SW480 (cell line): ENCODE data around the gene ZNF620.
"Not testable (repeated sequence)": the region's sequence is repeated elsewhere in the genome, so short reads cannot be mapped to it uniquely, and the experiment has no call there.

ENCODE experiments used
- DNase-seq: peaks from one replicate; pipeline ENCODE4 v3.0.0-alpha.2; 2016; ENCODE audit warnings: low spot score

The ZNF620 gene

DNA sequence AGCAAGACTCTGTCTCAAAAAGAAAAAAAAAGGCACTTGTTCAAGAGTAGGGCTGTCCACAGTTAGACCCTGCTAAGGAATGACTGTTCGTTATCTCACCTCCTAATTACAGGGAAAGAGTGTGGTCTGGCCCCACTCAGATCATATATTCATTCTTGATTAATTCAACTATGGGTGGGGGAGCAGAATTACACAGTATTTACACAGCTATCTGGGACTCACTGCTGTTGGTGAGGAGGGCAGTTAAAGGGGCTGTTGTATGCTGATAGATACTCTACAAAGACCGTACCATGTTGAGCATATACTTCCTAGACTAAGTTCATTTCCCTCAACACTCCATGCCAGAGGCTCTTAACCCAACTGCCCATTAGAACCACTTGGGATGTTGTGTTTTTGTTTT lies 3.8 kb upstream of the ZNF620 start:
- no peak for DNase-seq

DNA sequence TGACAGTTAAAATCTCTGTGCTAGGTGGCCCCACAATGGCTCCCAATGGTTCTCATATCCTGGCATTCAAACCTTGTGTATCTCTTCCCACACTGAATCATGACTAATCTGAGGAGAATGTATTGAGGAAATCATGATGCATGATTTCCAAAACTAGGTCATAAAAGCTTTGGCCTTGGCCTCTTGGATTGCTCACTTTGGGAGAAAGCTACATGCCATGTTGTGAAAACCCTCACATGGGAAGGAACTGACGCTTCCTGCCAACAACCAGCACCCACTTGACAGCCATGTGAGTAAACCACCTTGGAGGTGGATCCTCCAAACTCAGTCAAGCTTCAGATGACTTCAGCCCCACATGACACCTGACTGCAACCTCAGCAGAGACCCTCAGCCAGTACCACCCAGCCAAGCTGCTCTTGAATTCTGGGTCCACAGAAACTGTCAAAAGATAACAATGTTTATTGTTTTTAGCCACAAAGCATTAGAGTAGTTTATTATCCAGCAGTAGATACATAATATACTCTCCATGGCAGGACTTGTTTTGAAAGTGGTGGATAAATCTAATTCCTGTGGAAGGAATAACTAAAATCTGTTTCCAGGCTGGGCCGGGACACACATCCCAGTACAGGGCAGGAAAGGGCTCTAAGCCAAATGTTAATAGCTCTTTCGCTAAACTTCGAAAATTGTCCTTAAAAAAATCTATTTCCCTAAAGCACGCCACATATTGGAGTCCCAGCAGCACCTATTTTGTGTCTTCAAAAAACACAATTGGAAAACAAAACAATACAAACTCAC lies 1.0 kb upstream of the ZNF620 start:
- peak; percentile 88 for DNase-seq

DNA sequence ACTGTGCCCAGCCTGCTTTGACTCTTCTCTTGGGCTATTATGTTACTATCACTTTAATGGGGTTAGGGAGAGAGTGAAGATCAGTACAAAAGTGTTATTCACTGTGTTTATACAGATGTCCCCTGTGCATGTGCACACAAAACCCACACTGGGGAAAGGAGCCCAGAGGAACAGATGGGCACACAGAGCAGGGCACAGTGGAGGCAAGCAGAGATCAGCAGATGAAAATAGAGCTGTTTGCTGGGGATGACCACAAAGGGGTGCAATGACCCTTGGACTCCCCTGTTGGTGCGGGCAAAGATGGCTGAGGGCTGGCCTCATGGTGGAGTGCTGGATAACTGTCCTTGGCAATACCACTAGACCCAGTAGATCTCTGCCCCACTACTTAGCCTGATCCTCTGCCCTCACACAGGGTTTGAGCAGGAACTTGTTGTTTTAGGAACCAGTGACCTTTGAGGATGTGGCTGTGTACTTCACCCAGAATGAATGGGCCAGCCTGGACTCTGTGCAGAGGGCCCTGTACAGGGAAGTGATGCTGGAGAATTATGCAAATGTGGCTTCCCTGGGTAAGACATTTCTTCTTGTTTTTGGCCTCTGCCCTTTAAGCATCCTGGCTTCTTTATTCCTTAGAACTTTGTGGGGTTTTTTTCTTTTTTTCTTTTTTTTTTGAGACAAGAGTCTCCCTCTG lies 5.3 kb downstream of the ZNF620 start:
- no peak for DNase-seq

DNA sequence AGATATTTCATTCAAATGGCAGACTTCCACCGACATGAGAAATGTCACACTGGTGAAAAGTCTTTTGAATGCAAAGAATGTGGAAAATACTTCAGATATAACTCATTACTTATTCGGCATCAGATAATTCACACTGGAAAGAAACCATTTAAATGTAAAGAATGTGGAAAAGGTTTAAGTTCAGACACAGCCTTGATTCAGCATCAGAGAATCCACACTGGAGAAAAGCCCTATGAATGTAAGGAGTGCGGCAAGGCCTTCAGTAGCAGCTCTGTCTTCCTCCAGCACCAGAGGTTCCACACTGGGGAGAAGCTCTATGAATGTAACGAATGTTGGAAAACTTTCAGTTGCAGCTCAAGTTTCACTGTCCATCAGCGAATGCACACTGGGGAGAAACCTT lies 10.4 kb downstream of the ZNF620 start:
- DNase-seq = no peak

DNA sequence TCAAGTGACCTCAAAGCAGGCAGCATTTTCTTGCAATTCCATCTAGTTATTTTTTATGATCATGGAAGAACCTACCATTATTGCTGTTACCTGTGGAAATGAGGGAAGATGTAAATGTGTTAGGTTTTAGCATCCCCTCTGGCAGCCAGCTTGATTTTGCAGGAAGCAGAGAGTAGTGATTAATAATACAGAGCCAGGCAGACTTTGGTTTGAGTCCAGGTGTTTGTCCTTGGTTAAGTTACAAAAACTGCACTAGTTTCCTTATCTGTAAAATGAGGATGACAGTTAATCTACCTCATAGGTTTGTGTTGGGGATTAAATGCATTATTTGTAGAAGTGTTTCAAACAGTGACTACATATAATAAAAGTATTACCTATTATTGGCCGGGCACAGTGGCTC lies 12.2 kb downstream of the ZNF620 start:
- no peak for DNase-seq

DNA sequence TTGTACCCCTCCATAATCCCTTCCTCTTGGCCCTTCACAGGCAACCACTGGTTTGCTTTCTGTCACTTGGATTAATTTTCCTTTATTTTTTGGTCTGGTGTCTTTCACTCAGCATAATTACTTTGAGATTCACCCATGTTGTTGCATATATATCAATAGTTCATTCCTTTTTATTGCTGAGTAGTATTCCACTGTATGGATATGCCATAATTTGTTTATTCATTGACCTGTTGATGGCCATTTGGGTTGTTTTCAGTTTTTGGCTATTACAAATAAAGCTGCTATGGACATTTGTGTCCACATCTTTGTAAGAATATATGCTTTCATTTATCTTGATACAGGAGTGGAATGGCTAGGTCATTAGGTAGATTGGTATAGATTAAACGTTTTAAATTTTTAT lies 13.0 kb downstream of the ZNF620 start:
- no peak for DNase-seq

DNA sequence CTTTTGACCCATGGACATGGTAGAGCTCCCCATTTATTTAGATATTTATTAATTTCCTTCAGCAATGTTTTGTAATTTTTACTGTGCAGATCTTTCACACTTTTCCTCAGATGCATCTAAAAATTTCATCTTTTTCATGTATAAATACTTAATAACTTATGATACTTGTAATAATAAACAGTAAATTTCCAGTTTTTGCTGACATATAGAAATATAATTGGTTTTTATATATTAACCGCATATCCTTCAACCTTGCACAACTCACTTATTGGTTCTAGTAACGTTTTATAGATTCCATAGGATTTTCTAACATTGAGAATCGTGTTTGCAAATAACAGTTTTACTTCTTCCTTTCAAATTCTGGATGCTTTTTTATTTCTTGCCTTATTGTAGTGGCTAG lies 15.4 kb downstream of the ZNF620 start:
- DNase-seq = no peak

DNA sequence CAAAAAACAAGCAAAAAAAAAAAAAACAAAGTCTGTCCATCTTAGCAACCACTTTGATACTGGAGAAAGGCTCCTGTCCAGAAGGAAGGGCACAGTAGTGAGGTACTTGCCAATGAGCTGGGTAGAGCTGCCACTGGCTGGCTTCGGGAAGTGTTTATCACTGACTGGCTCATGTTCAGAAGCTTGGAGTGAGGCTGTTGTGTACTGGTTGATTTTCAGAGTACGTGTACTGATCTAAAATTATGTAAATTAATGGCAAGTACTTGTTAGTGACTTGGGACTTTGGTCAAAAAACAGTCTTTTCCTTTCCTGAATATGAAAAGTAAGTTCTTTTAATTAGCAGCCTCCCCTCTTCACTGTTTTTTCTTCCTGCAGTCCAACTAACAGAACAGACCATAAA lies 17.9 kb downstream of the ZNF620 start:
- DNase-seq = no peak

DNA sequence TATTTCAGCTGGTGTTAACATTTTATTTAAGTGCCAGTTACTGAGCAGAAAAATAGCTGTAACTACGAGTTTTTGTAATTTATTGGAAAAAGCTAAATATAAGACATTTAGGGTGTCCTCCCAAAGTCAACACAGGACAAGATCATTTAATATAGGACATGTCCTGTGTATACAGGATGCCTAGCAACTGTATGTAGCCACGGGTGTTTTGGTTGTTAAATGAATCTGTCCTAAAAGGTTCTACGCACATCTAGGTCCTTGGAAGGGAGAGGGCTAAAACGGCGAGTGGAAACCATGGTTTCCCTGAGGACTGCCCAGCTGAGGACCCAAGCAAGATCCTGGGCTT lies 18.4 kb downstream of the ZNF620 start:
- no peak for DNase-seq

DNA sequence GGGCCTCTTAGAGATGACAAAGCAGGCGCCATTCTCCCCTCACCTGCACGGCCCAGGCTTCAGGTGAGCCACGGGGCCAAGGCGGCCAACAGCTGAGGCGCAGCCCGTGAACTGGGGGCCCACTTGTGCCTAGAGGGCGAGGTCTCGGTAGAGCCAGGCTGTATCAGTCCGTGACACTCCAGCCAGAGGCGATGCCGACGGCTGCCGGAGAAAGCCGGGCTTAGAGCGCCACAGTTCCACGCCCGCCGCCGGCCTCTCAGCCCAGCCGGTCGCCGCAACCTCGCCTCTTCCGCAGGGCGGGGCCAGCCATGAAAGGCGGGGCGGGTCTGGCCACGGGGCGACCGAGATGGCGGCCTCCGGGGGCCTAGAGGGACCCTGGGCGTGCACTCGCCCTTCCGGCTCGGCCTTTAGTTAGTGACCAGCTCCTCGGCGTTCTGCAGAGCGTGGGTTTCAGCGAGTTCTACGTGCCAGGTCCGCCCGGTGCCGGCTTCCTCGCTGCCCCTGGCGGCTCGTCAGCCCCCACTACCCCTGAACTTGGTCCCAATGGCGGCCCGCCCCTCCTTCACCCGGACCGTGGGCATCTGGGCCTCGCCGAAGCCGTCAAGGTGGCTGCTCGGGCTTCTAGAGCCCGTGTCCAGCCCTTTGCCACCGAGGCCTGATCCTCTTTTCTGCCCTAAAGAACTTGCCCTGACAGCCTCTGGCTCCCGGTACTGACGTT lies 18.9 kb downstream of the ZNF620 start, which contains the start of gene ZNF621:
Gene ZNF621, plus strand, starts transcription at position 393 of the 718 bp plus-strand sequence. CDS start 881 bp downstream, outside the sequence.
- peak; percentile 87 for DNase-seq

DNA sequence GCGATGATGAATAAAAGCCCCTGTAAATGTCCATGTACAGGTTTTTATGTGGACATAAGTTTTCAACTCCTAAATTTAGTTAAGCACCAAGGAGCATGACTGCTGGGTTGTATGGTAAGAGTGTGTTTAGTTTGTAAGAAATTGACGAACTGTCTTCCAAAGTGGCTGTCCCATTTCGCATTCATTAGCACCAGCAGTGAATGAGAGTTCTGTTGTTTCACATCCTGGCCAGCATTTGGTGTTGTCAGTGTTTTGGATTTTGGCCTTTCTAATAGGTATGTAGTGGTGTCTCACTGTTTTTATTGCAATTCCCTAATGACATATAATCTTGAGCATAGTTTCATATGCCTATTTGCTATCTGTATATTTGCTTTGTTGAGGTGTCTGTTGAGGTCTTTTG lies 22.6 kb downstream of the ZNF620 start:
- DNase-seq = no peak

DNA sequence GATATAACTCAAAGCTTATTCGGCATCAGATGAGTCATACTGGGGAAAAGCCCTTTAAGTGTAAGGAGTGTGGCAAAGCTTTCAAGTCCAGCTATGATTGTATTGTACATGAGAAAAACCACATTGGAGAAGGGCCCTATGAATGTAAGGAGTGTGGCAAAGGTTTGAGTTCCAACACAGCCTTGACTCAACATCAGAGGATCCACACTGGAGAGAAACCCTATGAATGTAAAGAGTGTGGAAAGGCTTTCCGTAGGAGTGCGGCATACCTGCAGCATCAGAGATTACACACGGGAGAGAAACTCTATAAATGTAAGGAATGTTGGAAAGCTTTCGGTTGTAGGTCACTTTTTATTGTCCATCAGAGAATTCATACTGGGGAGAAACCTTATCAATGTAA lies 26.4 kb downstream of the ZNF620 start:
- no peak for DNase-seq

DNA sequence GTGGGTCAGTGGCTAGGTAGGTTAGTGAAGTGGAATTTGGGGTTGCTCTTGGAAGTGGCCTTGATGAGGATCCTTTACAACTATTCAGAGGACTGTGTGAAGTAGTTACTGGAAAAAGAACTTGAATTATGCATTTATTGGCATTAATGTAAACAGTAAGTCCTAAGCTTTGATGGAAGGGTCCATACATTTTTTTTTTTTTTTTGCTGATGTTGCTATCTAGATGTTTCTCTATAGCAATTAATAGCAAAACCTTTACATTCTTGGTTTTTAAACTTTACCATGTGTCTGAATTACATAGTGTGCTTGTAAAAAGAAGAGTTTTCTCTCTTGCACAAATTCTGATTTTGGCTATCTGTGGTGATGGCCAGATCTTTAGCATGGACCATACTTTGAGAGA lies 28.4 kb downstream of the ZNF620 start:
- no peak for DNase-seq

DNA sequence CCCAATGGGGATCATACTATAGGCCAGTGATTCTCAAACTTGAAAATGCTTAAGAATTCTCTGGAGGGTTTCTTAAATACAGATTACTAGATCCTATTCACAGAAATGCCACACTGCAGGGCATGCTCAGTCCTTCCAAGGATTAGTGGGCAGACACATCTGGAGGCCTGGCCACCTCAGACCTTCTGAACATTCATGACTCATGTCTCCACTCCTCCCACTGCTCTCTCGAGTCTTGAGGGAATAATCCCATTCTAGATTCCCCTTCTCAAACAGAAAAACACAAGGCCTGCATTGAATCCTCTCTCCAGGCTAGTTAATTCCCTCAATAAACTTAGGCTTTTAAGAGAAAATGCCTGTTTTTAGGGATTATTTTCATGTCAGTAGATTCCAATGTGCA lies 41.0 kb downstream of the ZNF620 start:
- DNase-seq = no peak

DNA sequence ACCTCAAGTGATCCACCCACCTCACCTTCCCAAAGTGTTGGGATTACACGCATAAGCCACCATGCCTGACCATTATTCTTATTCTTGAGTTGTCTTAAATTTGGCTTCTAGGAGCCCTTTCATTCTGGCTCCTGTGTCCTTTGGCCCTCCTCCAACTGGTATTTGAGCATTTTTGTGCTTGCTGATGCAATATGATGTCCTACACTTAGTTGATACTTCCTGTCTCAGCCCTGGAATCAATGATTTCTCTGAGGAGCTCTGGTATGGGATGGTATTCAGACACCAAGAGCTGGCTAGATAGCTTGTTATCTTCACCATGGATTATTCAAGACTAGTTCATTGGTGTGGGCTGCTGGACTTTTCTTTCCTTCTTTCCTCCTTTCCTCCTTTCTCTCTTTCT lies 44.3 kb downstream of the ZNF620 start:
- no peak for DNase-seq

DNA sequence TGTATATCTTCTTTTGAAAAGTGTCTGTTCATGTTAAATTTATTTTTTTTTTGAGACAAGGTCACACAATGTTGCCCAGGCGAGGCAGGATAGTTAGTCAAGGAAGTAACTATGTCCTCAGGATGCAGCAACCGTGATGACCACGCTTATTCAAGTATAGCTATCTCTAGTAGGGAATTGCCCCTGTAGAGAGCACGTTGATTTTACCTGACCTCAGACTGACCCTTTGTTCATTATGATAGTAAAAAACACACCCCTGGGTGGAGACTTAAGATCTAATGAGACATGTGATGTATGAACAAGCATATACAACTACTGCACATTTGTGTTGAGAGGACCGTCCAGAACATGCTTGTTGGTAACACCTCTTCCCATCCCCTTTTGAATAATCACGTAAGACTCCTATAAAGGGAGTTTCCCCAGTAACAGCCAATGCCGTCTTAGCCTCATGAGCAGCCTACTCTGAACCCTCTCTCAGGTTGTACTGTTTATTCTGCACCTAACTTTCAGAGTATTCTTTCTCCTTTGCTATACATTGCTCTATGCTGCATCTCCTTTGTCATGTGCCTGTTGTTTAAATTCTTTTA lies 51.8 kb downstream of the ZNF620 start:
- DNase-seq = no peak

DNA sequence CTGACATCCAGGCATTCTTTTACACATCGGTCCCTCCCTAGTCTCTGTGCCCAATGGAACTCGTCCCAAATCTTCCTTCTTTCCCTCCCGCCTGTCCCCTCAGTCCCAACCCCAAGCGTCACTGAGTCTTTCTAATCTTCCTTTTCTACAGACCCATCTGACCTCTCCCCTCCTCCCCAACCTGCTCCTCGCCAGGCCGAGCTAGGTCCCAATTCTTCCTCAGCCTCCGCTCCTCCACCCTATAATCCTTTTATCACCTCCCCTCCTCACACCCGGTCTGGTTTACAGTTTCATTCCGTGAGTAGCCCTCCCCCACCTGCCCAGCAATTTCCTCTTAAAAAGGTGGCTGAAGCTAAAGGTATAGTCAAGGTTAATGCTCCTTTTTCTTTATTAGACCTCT lies 56.6 kb downstream of the ZNF620 start:
- not testable (repeated sequence) for DNase-seq

DNA sequence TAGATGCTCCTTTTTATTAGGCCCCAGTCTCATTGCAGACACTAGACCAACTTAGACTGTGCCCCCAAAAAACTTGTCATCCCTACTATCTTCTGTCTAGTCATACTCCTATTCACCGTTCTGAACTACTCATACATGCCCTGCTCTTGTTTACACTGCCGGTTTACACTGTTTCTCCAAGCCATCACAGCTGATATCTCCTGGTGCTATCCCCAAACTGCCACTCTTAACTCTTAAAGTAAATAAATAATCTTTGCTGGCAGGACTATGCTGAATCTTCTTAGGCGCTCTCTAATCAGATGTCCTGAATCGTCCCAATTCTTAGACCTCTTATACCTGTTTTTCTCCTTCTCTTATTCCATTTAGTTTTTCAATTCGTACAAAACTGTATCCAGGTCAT lies 59.8 kb downstream of the ZNF620 start:
- not testable (repeated sequence) for DNase-seq

DNA sequence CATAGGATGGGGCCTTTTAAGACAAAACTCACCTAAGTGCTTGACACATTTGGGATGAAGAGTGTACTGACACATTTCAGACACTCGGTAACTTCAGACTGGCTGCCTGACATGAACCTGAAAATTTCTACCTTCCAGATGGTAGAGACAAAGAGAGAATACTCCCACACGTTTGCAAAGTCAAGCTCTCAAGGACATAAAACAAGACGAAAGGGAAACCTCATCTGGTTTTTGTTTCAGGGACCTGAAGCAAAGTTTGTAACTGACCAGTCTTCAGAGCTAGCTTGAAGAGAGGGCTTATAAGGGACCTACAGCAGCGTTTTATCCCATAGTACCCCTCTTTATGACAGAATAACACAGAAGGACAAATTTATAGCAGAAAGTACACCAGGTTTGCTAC lies 60.9 kb downstream of the ZNF620 start:
- DNase-seq = no peak
